ENCODE results near the gene SFMBT1. TPM values are rescaled to one million over a fixed set of nuclear protein-coding genes. Genes with fewer than 3 reads are reported as not detected.

Gene SFMBT1
- total and polyA plus RNA-seq, 2 of the 4 experiments (the other 2 are of a cell fraction), result 1.0 to 1.8 TPM

- Histone ChIP-seq H3K9me1 (ENCODE audit: insufficient read depth, low read length) (peaks cover 3% of the 10 kb centered on the region; the same call in 1 of the 2 replicates), H2BK120ac (ENCODE audit: low read depth, low read length) (no peak overlapping the region), H3K23ac (ENCODE audit: low read depth, low read length) (no peak overlapping the region), H3K4ac (ENCODE audit: low read depth, low read length) (no peak overlapping the region), H3K27ac (ENCODE audit: insufficient read depth, low read length) (no peak overlapping the region), H3K4me3 (ENCODE audit: insufficient read depth, low read depth, low read length) (no peak overlapping the region), H2AFZ (replicated peaks; ENCODE audit: low read length, poor library complexity) (no peak overlapping the region), H2AK9ac (replicated peaks; ENCODE audit: low read depth, low read length, poor library complexity) (peak overlapping the region; percentile 23), H3K18ac (ENCODE audit: low read depth, low read length) (no peak overlapping the region), H2BK5ac (ENCODE audit: low read depth, low read length, poor library complexity, severe bottlenecking) (no peak overlapping the region), H4K91ac (ENCODE audit: insufficient read depth, low read depth, low read length) (no peak overlapping the region), H3K9ac (ENCODE audit: low read depth, low read length) (no peak overlapping the region), H3K4me2 (ENCODE audit: low read depth, low read length) (no peak overlapping the region), H4K8ac (ENCODE audit: low read depth in 2 of 2, low read length in 2 of 2) (no peak overlapping the region), H2BK15ac (ENCODE audit: low read depth, low read length) (no peak overlapping the region), H3K4me1 (ENCODE audit: control insufficient read depth, insufficient read depth, low read length) (peaks cover 12% of the 10 kb centered on the region; the same call in 1 of the 2 replicates), H4K5ac (ENCODE audit: low read depth, low read length) (no peak overlapping the region), H3K36me3 (ENCODE audit: control insufficient read depth, insufficient read depth, low read length) (peaks cover 6% of the 10 kb centered on the region), H2AK5ac (ENCODE audit: low read depth, low read length) (no peak overlapping the region), H3K27me3 (ENCODE audit: control insufficient read depth, insufficient read depth, low read length) (no peaks in the 10 kb centered on the region), H3K79me1 (ENCODE audit: low read depth in 1 of 2, low read length in 2 of 2) (no peaks in the 10 kb centered on the region), H3K56ac (ENCODE audit: extremely low read depth, insufficient read depth, low read length) (no peak overlapping the region), H3K9me3 (ENCODE audit: control insufficient read depth, insufficient read depth, low read length) (no peaks in the 10 kb centered on the region), H2BK20ac (ENCODE audit: low read depth, low read length) (no peak overlapping the region), H4K20me1 (ENCODE audit: insufficient read depth, low read length) (no peaks in the 10 kb centered on the region; the same call in 1 of the 2 replicates), H3K14ac (replicated peaks; ENCODE audit: low read depth, low read length) (no peak overlapping the region)
- DNase-seq (no peak), ATAC-seq (ENCODE audit: low read depth) (no peak)
- intact Hi-C loops (cut with micrococcal nuclease) (no loop called here), dilution Hi-C loops (cut with HindIII; ENCODE audit: low sequenced_read_pairs, unreplicated experiment) (no loop called here), in situ Hi-C loops (cut with MboI; ENCODE audit: low sequenced_read_pairs) (no loop called here)
- CTCF ChIA-PET, result no interaction called here
- POLR2A ChIA-PET (ENCODE audit: unreplicated experiment), result no interaction called here
- TF ChIP-seq USF2 (IDR thresholded peaks at IDR 0.05; ENCODE audit: low read depth, low read length) (no peak), NFE2L2 (IDR thresholded peaks at IDR 0.05; ENCODE audit: low read depth, low read length) (no peak), BHLHE40 (IDR thresholded peaks at IDR 0.05; ENCODE audit: low read depth, low read length) (no peak), MAFK (IDR thresholded peaks at IDR 0.05; ENCODE audit: low read depth, low read length) (no peak), SMC3 (IDR thresholded peaks at IDR 0.05; ENCODE audit: low read depth, low read length) (no peak), MXI1 (IDR thresholded peaks at IDR 0.05; ENCODE audit: borderline replicate concordance, low read depth, low read length) (no peak), POLR2A (IDR thresholded peaks at IDR 0.05; ENCODE audit: low read depth, low read length) (no peak), RCOR1 (IDR thresholded peaks at IDR 0.05; ENCODE audit: insufficient replicate concordance, low read length) (no peak), CTCF (conservative IDR thresholded peaks at IDR 0.05; ENCODE audit: low read depth, low read length) (no peak), CHD1 (IDR thresholded peaks at IDR 0.05; ENCODE audit: low read depth, low read length) (no peak), RFX5 (IDR thresholded peaks at IDR 0.05; ENCODE audit: low read depth, low read length) (no peak), ELK1 (IDR thresholded peaks at IDR 0.05; ENCODE audit: borderline replicate concordance, low read depth, low read length) (no peak), FOS (IDR thresholded peaks at IDR 0.05; ENCODE audit: low read depth, low read length) (no peak), RAD21 (IDR thresholded peaks at IDR 0.05; ENCODE audit: low read length) (no peak), CEBPB (IDR thresholded peaks at IDR 0.05; ENCODE audit: low read depth, low read length) (no peak), MAZ (IDR thresholded peaks at IDR 0.05; ENCODE audit: borderline replicate concordance, low read depth, low read length) (no peak)
- BruUV-seq (replicated peaks), result no TSS peak
- 73% methylated on average over 3 of the region's 10 CpGs; no CpG with 5 or more reads in 1 of the 2 experiments for WGBS, 2 experiments (ENCODE audit: extremely low coverage in 2 of 2, insufficient read length in 1 of 2)
Measured at GRCh38 chr3:53085476-53085875, 39.6 kb upstream of the SFMBT1 start.

All from IMR-90 (cell line).